Measurements from ENCODE around the gene DTNBP1. TPM values are rescaled to one million over a fixed set of nuclear protein-coding genes. Genes with fewer than 3 reads are reported as not detected.

Gene DTNBP1
- total RNA-seq, 1 donor from 2014 or later, result 9.4 TPM

DNA sequence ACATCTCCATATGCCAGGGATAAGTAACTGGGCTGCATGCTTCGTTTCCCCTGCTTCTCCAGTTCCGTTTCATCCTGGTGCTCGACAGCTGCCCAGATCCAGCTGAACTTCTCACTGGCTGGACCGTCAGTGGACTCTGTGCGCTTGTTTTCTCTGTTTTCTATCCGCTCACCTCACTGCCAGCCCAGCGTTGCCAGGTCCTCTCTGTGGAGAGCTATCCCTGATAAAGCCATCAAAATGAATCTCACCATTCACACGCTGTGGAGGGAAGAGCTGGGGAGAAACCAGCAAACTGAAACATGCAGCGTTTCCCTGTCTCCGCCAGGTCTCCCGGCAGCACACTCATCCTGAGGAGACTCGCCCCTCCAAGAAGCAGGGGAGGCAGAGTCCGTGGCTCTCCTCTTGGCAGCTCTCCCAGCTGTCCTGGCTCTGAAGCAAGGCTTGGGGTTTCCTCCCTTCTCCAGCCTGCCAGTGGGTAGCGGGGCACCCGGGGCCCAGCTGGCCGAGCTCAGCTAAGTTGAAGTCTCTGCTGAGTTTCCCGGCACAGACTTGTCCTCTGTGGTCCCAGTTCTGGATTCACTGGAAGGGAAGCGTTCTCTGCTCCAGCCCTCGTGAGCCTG, 160.9 kb downstream of the DTNBP1 start:
- DNase-seq (ENCODE audit: low read depth in 2 of 2), result peak in 1 of 2 donors; percentile 40

DNA sequence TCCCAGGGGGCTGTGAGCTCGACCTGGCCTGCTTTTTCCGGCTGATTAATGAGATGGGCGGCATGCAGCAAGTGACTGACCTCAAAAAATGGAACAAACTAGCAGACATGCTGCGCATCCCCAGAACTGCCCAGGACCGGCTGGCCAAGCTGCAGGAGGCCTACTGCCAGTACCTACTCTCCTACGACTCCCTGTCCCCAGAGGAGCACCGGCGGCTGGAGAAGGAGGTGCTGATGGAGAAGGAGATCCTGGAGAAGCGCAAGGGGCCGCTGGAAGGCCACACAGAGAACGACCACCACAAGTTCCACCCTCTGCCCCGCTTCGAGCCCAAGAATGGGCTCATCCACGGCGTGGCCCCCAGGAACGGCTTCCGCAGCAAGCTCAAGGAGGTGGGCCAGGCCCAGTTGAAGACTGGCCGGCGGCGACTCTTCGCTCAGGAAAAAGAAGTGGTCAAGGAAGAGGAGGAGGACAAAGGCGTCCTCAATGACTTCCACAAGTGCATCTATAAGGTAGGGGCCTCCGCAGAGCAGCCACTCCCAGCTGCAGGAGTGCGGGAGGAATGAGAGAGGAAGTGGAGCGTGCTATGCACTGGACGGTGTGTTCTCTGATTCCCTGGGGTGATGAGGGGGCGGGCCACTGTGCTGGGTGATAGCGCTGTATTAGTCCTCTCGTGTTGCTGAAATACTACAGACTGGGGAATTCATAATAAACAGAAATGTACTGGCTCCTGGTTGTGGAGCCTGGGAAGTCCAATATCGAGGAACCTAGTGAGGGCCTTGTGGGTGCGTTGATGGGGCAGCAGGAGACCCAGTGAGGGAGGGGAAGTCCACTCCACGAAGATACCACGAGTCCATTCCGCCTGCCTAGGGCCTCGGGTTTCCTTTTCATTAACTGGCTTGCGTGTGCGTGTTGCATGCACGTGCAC, 161.7 kb downstream of the DTNBP1 start:
- no peak for DNase-seq (ENCODE audit: low read depth in 2 of 2)

DNA sequence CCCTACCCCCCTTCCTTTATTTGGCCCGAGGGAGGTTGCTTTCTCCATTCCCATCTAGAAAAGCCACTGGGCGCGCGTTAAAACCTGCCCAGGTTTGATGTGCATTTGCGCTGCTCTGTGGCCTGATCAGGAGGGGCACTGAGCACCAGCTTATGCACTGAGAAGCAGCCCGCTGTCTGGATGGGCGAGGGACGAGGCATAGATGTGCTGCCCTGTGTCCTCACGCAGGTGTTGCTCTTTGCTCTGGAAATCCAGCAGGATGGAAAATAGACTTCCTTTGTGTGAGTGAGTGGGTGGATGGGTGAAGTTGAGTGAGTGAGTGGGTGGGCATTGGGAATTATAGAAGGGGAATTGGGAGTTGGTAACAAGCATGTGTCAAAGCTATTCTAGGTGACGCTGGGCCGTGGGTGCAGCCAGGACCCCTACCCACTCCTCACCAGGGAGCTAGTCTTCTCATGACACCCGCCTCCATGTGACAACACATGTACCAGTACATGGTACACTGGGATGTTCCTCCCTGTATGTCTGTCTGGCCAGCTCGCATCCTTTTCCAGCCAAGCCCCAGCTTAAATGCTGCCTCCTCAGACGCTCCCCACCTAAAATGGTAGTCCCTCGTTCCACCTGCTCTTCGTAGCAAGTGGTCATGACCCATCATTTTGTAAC, 162.6 kb downstream of the DTNBP1 start:
- no peak for DNase-seq (ENCODE audit: low read depth in 2 of 2)

DNA sequence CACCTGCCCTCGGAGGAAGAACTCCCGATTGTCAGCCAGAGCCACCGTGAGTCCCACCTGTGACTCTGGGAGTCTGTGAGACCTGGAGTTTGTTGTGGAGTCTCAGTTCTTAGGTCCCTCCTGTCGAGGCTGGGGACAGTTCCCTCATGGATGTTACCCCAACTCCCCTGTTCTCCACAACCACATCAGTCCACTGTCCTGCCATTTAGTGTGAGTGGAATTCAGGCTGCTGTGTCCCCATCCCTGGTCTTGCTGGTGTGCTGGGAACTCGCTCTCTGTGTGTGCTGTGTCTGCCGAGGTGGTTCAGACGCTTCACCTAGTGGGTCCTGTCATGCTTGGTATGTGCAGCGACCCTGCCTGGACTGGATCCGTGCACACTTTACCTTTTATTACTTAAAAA, 163.2 kb downstream of the DTNBP1 start:
- DNase-seq (ENCODE audit: low read depth in 2 of 2), result no peak

DNA sequence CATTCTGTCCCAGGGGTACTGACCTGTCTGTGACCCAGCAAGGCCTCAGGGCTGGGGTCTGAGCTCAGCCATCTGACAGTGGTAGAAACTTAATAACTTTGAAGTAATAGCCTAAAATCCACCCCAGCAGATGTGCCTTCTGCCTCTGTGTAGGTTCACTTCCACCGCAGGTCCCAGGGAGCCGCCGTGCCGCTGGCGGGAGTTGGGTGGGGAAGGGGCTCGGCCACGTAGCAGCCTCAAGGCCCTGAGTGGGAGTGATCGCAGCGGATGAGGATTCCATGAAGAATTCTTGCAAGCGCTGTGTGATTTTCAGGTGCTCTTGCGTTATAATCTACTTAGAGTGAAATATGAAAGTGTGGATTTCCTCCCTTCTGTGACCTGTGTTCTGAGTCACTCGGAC, 163.7 kb downstream of the DTNBP1 start:
- DNase-seq (ENCODE audit: low read depth in 2 of 2), result no peak

DNA sequence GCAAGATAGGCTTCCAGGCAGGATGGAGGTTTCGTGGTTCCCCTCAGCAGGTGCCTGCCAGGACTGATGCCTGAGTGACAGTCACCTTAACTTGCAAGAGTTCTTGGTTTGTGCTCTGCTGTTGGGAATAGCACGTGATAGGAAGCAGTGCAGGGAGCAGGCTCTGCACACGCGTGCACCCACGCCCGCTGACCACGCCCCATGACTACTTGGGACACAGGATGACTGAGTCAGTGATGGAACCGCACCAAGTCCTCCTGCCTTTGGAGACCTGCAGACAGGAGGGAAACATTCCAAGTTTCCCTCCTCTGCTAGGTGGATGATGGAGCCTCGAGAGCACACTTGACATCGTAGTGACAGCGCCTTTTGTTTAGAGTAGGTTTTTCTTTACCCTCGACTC, 164.2 kb downstream of the DTNBP1 start:
- DNase-seq (ENCODE audit: low read depth in 2 of 2), result peak in 1 of 2 donors; percentile 12

DNA sequence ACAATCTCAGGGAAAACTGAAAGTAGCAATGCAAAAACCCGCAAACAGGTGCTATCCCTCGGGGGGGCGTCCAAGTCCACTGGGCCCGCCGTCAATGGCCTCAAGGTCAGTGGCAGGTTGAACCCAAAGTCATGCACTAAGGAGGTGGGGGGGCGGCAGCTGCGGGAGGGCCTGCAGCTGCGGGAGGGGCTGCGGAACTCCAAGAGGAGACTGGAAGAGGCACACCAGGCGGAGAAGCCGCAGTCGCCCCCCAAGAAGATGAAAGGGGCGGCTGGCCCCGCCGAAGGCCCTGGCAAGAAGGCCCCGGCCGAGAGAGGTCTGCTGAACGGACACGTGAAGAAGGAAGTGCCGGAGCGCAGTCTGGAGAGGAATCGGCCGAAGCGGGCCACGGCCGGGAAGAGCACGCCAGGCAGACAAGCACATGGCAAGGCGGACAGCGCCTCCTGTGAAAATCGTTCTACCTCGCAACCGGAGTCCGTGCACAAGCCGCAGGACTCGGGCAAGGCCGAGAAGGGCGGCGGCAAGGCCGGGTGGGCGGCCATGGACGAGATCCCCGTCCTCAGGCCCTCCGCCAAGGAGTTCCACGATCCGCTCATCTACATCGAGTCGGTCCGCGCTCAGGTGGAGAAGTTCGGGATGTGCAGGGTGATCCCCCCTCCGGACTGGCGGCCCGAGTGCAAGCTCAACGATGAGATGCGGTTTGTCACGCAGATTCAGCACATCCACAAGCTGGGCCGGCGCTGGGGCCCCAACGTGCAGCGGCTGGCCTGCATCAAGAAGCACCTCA, 166.3 kb downstream of the DTNBP1 start:
- DNase-seq (ENCODE audit: low read depth in 2 of 2), result no peak

DNA sequence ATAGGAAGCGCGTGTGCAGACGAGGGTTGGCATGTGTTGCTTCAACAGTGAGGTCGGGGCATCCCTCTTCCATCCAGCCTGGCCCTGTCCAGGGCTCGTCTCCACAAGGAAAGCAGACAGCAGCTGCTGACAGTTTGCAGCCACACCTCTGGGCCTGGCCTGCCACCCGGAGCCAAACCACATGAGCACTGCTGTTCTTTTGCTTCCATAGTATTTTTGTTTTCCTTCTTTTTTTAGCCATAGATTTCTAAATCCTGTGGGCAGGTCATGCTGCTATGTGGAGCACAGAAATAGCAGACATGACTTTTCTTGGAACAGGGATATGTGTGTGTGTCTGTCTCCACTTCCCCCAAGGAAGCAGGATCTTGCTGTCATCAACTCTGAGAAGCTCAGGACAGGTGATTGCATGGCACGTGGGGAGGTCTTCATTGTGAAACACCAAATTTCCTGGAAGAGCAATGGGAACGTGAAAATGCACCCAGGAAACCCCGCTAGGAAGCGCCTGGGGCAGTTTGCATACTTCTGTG, 167.4 kb downstream of the DTNBP1 start:
- DNase-seq (ENCODE audit: low read depth in 2 of 2), result no peak

DNA sequence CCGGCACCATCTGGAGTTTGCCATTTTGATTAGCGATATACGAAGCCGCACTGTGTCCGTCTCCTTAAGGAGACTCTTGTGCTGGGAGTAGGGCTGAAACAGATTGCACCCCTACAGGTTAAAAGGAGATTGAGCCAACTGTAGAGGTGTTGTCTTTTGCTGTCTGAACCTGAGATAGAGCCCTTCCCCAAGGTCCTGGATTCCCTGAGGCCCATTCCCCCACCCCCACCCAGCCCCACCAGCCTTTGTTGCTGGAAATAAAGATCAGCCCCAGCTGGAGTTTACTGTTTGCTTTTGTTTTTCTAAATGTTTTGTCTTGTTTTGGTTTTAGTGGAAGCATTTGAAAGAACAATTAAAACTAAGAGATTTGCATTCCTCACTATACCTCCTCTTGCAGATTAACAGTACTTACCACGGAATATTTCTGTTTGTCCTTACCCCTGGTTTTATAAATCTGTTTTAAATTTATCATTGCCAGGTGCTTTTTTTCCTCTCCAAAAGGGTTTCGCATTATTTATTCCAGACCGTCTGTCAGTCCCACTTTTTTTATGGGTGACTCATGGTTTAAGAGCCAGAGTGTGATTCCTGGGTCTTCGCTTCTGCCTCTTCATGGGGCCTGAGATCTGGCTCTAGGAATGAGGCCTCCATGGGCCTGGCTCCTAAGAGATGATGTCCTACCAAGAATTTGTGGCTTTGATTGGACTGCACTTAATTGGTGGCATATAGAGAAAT, 169.2 kb downstream of the DTNBP1 start:
- no peak for DNase-seq (ENCODE audit: low read depth in 2 of 2)

DNA sequence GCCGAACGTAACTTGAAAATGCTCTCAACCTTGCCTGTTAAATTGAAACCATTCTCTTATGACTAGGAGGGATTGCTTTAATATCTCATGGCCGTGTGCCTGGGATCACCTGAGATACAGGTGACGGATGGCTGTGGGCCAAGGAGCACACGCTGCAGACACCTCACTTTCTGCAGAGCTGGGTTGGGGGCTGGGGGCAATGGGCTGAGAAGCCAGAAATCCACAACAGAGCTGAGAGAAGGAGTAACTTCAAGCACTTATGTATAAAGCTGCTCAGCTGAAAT, 170.9 kb downstream of the DTNBP1 start:
- no peak for DNase-seq (ENCODE audit: low read depth in 2 of 2)

DNA sequence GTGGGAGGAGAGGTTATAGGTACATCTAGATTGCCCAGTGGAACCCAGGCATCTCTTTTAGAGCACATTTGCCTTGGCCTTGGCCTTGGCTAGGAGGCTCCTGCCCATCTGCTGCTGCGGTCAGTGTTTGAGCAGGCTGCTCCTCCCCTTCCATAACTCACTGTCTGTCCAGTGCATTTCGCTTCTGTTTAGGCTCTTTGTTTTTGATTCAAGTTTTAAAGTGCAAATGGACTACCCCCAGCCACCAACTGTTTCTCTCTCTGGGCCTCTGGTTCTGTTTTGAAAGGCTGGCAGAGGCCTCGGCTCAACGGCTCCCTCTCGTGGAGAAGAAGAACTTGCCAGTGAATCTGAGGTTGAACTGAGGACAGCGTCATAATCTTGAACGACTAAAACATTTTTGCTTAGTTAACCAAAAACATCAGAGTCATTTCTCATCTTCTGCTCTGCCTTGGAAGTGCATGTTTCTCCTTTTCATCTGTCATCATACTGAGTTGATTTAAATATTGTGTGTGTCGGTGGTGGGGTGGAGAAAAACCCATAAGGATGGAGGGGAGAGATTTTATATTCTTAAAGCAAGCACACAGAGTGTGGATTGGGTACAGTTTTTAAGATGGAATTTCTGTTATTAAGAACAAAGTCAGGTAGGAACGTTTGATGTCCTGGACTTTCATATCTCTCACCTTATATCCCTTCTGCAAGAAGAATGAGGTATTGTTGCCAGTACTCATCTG, 171.4 kb downstream of the DTNBP1 start:
- peak; percentile 47 to 63 for DNase-seq (ENCODE audit: low read depth in 2 of 2)

DNA sequence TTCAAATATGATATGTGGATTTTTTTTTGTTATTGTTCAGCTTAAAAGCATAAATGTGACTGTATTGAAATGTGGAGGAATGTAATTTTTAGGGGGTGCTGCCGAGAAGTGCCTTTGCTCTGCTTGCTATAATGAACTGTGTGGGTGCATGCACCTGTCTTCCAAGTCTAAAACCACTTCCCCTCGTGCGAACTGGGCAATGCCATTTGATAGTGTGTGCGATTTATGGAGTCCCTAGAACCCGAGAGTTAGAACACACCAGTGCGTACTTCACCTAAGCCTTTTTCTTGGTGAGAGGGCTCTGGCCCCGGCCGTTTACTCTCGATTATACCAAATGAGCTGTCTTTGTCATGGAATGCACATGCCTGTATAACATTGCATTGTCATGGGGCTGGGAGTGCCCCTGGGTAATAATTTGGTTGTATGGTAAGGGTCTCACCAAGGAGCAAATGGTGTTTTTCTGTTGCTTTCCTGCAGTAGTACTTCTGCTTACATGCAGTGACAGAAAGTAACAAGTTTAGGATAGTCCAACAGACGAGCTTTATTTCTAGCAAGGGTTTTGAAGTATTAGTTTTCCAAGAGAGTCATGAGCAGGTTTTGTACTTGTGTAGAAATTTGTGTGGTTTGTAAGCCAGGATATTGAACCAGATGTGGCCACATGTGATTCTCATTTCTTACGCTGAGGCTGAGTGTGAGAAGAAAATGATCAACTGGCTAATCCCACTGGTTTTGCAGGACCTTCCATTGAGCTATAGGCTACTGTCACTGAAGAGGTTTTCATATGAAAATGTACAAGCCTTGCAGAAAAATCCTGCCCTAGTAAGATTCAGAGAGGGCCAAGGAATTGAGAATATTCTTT, 172.4 kb downstream of the DTNBP1 start:
- DNase-seq (ENCODE audit: low read depth in 2 of 2), result no peak

DNA sequence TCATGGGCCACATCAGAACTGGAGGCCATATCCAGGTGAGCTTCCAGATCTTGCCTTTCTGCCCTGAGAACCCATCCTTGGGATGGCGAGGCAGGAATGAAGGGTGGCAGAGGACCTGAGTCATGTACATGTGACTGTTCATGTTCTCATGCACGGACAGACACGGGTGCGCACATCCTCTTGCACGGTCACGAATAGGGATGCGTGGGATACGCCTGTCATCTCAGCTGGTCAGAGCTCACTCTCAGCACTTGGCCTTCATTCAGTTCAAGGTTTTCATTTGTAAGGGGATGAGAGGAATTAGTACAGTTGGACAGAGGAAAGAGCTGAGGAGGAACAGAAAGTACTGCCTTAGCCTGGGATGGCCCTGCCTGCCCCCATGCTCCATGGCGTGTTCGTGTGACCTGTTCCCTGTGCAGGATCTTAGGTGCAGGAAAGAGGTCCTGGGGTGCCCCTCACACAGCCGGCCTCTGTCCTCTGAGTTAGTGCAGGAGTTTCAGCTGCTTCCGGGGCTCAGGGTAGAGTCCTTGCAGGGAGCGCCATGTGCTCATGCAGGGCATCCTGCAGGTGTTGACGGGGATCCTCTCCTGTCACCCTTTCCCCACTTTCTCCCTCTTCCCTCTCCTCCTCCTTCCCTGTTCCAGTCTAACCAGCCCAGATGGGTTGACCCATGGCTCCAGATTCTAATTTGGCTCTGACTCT, 173.4 kb downstream of the DTNBP1 start:
- no peak for DNase-seq (ENCODE audit: low read depth in 2 of 2)

DNA sequence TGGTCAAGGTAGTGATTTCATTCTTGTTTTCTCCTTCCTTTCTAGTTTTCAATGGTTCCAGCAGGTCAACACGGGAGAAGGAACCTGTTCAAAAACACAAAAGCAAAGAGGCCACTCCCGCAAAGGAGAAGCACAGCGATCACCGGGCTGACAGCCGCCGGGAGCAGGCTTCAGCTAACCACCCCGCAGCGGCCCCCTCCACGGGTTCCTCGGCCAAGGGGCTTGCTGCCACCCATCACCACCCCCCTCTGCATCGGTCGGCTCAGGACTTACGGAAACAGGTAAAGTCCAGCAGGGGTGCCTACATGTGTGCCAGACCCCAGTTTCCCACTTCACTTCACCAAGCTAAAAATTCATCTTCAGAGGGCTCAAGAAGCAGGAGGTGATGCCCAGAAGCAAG, 175.6 kb downstream of the DTNBP1 start:
- DNase-seq (ENCODE audit: low read depth in 2 of 2), result no peak

DNA sequence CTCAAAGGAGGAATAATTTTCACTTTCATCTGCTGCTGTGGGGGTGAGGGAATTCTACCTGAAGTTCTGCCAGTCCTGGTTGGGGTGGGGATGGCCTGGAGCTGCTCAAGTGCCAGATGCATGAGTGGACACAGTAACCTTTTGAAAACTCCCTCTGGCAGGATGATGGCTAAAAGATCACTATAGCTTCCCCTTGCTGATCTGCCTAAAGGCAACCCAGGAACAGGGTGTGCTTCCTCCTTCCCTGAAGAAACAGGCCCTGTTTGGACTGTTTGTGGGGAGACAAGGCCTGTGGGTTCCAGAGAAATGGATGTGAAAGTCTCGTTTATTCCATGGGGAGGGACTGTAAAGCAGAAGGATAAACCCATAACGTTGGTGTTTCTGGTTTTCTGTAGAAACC, 176.9 kb downstream of the DTNBP1 start:
- no peak for DNase-seq (ENCODE audit: low read depth in 2 of 2)

DNA sequence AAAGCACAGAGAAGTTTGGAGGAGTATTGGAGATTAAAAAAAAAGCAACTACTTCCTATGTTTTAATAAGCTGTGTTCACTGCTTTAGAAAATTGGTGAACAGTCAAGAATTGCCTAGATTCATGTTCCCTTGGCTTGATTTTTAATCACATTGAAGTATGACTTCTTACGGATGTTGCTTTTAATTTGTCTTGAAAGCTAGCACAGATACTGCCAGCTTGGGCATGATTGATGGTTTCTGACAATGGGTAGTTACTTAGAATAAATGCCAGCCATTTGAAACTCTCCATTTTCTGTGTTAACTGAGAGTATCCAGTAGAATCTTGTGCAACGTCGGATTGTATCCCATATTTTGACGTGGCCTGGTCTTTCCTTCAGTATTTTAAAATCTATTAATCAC, 178.0 kb downstream of the DTNBP1 start:
- no peak for DNase-seq (ENCODE audit: low read depth in 2 of 2)

DNA sequence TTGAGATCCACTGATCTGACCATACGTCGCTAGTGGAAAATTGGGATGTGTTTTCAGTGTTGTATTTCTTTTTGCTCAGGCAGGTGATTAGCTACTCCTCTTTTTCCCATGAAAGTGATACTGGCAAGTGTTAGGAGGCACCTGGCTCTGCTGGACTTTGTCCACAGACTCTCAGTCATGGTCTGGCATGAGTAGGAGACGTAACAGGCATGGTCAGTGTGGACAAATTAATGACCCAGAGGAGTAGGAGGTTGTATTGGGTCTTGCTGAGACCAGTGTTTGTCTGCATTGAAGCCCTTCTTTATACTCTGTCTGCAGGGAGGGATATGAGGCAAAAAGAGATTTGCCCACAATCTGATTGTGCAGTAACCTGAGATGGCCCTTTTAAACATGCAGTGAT, 178.7 kb downstream of the DTNBP1 start:
- DNase-seq (ENCODE audit: low read depth in 2 of 2), result no peak

DNA sequence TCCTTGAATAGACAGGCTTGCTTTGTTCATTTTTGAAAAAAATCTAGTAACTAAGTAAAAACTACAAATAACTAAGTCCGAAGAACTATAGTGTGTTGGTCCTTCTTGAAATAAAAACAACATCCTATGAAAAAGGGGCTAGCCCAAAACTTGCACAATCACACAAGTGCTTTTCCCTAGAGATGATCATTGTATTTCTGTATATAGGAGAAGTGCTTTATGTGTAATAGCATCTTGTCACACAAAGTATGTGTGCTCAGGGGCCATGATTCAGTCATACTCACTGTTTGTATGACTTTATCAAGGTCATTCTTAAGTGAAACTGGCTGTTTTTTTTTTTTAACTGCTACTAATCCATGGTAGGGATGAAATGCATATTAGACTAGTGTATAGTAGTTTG, 179.8 kb downstream of the DTNBP1 start:
- no peak for DNase-seq (ENCODE audit: low read depth in 2 of 2)
